GM12801 (cell line): ENCODE results near the gene GRIN2C.

Experiments
- TF ChIP-seq, protein P1 (sequence below): IDR thresholded peaks from one replicate; pipeline ENCODE4 v1.5.1; 2011; ENCODE audit warnings: control low read depth; ENCODE audit not compliant: insufficient read length; ENCODE audit errors: extremely low read depth

The GRIN2C gene

GRCh38 chr17:74801896-74802295 is 57.8 kb downstream of the GRIN2C start:
- TF ChIP-seq, protein P1, sequence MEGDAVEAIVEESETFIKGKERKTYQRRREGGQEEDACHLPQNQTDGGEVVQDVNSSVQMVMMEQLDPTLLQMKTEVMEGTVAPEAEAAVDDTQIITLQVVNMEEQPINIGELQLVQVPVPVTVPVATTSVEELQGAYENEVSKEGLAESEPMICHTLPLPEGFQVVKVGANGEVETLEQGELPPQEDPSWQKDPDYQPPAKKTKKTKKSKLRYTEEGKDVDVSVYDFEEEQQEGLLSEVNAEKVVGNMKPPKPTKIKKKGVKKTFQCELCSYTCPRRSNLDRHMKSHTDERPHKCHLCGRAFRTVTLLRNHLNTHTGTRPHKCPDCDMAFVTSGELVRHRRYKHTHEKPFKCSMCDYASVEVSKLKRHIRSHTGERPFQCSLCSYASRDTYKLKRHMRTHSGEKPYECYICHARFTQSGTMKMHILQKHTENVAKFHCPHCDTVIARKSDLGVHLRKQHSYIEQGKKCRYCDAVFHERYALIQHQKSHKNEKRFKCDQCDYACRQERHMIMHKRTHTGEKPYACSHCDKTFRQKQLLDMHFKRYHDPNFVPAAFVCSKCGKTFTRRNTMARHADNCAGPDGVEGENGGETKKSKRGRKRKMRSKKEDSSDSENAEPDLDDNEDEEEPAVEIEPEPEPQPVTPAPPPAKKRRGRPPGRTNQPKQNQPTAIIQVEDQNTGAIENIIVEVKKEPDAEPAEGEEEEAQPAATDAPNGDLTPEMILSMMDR = no peak

- TF ChIP-seq, protein P1 = no peak
Measured at GRCh38 chr17:74800531-74800930, 59.2 kb downstream of the GRIN2C start.

- TF ChIP-seq, protein P1 = no peak
Measured at GRCh38 chr17:74799097-74799496, 60.6 kb downstream of the GRIN2C start.

- TF ChIP-seq, protein P1 = no peak
Measured at GRCh38 chr17:74798239-74798707, 61.4 kb downstream of the GRIN2C start.

- TF ChIP-seq, protein P1 = no peak
Measured at GRCh38 chr17:74797824-74798223, 61.9 kb downstream of the GRIN2C start.

- TF ChIP-seq, protein P1 = no peak
Measured at GRCh38 chr17:74796866-74797265, 62.8 kb downstream of the GRIN2C start.

DNA sequence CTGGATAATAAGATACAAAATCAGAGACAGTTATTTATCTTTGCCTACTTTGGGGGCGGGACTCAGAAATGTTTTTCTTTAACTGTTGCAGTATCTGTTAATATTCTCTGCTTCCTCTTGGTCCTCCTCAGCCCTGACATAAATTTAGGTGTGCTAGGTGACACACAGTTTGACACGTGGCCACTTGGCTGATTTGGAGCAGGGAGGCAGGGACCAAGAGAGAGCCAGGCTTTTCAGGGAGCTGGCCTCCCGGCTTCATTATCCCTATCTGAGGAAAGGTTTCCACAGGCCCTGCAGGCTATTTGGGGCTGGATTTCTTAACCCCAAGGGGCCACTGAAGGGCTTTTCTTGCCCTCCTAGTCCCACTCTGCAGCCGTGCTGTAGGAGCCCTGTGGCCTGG is 63.5 kb downstream of the GRIN2C start:
- TF ChIP-seq, protein P1 = no peak

DNA sequence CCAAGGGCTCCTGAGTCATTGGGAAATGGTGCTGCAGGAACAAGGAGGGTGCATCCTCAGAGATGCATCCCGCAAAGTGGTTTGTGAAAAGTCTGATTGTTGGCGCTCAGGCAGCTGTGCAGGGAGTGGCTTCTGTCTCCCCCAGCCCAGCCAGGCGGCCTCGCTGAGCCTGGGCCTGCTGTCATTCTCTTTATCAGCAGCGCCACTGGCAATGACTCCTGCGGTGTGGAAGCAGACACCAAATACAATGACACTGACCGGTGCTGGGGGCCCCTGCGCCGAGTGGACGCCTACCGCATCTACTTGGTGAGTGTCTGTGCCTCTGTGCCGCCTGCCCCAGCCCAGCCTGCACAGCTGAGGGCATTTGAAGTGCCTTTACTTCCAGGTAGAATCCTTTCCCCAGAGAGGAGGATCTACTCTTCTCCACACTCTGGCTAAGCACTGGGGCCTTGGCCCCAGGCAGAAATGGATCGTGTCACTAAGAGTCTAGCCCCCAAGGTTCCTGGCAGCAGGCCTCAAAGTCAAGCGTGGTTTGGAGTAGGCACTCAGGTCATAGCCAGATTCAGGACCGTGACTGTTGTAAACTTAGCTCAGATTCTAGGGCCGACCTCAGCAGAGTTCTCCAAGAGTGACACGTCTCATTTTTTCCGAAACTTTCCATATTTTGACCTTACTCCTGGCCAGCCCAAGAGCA is 64.2 kb downstream of the GRIN2C start:
- TF ChIP-seq, protein P1 = no peak
